Hematopoietic multipotent progenitor cell treated with erythropoietin and hydrocortisone succinate and interleukin-3 and kit ligand, for 17 days (in vitro differentiated cells): Measurements from ENCODE around the gene C1orf105.

Experiments used
- DNase-seq: peaks from one replicate; pipeline ENCODE4 v3.0.0-alpha.2; 2015; ENCODE audit warnings: low spot score

Gene C1orf105

DNA sequence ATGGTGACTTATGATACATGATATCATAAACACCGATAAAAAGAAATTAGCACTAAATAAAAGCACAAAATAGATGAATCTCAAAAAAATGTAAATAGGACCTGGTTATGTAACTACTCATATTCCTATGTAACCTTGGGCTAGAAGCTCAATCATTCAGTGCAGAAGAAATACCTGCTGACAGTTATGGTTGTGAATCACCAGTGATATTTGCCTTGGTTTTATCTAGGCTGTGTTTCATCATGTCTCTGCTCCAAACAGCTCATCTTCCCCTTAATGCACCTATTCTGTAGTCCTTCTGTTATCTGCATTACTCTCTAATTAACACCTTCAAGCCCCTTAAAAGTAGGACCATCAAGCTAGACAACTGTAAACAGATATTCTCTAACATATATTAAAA lies 39.7 kb downstream of the C1orf105 start:
- DNase-seq: no peak

DNA sequence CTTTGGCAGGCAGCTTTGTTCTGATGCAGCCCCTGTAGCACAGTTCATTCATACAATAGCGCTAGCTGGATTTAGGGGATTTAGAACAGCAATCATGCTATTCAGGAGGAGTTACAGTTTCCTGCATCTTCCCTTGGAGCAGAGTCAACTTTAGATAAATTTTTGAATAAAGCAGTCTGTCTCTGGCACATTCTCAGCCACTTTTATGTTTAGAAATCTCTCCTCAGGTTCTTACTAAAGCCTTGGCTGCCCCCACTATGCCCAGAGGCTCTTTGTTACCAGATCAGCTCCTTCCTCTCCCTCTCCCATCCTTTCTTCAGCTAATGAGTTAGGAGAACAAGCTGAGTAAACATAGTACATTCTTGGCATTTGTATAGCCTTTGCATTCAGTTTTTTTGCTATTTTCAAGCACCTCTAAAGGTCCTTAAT lies 40.4 kb downstream of the C1orf105 start:
- no peak for DNase-seq

DNA sequence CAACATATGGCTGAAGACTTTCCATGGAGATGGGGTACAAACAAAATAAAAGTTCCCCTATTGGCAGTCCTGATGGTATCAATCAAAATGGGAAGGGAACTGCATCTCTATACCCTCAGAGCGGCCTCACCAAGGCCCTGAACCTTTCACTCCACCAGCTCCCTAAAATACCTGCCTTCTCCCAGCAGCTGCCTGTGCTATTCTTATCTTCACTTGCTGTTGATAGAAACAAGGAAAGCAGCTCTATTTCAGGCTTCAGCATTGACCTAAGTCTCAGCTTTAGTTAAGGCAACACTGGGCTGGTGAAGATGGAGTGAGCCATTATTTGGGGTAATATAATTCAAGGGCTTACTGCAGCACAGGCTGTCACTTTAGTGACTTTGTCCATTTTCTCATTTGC lies 45.1 kb downstream of the C1orf105 start:
- no peak for DNase-seq

DNA sequence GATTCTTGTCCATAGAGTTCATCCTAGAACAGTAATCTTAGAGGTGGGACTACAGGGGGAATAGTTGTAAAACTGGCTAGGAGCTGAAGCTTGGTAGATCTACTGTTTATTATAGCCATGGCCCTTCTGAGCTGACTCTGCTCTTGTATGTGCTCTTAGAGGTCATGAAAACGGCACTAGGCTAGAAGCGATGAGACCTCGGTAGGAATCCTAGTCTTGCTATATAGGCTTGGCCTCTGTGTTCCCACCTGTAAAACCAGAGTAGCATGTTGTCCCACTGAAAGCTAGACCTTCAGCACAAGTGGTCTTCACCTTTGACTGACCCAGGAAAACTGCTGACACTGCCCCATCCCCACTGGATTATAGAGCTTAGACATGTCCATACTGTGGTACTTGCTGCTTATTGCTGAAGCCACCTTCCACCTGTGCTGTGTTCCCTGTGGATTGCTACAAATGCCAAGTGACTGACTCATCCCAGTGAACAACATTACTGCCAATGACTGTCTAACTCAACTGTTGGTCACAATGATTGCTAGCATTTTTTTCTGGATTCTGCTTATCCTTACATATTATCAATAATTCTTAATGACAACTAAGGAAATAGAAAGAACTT lies 46.4 kb downstream of the C1orf105 start:
- DNase-seq: no peak

DNA sequence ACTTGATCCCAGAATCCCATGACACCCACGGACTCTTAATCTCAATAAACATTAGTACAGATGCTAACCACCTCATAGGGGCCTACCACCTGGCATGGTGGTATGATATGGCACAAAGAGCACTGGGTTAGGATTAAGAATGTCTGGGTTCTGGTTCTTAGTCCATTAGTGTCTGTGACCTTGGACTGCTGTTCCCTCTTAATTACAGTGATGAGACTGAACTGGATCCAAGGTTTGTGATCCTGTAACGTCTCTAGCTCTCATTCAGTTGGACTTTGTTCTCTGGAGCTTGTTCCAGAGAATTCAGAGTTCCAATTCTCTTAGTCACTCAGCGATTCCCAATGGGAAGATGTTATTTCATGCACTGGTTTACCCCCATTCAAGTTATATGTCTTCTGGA lies 47.0 kb downstream of the C1orf105 start:
- DNase-seq: no peak

DNA sequence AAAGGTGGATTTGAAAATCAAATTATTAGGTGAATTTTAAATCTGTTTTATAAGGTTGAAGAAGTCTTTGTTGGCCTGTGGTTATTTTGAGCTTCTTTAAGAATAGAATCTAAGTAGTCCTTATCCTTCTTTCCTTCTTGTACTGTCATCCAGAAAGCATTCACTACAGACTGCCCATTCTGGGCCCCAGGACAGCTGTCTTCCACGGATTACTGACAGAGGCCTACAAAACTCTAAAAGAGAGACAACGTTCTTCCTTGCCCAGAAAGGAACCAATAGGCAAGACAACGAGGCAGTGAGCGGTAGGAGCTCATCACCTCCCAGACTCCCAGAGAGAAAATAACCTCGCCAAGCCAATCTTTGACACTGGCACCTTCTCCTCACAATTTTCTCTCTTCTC lies 47.8 kb downstream of the C1orf105 start:
- DNase-seq: no peak

DNA sequence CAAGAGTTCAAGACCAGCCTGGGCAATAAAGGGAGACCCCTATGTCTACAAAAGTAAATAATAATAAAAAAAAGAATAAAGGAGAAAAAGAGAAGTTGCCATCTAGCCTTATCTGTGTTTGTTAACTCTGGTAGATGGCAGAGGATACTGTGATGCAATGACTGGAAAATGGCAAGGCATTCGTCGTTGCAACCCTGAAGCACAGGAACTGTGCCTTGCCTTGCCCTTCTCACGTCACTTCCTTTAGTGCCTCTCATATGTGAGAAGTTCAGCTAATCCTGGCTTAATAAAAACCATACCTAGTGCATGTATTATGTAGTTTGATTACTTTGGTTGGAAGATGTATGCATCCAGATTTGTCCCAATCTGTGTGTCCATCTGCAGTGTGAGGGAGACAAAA lies 49.2 kb downstream of the C1orf105 start:
- DNase-seq: no peak

DNA sequence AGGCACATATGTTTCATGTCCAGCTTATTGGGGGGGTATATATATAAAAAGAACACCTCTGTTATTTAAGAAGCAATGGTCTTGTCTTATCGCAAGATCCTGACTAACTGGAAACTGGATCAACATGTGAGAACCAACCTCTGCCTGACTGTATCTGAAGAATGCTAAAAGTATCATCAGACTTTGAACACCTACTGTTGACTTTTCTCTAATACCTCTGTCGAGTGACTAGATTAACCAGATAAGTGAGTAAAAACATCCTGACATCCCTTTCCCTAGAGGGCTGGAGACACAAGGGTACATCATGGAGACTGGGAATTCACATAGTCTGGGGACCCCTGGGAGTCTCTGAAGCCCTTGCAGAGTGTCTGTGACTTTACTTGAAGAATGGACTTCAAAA lies 49.7 kb downstream of the C1orf105 start:
- no peak for DNase-seq

DNA sequence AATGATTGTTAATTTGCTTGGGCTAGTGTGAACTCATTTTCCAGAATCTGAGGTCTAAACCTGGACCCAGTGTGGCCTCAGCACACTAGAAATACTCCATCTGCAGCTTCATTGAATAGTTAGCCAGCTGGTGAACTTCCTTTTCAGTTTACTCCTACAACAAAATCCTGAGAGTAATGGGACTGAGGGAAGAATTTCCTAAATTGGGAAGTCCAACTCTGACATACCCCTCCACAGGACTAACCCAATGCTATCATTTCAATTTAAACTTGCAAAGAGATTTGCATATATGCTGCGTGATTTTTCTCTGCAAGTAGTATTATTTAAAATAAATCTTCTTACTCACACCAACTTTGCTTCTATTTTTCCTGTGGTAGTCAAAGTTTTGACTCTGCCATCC lies 51.2 kb downstream of the C1orf105 start:
- DNase-seq: no peak

DNA sequence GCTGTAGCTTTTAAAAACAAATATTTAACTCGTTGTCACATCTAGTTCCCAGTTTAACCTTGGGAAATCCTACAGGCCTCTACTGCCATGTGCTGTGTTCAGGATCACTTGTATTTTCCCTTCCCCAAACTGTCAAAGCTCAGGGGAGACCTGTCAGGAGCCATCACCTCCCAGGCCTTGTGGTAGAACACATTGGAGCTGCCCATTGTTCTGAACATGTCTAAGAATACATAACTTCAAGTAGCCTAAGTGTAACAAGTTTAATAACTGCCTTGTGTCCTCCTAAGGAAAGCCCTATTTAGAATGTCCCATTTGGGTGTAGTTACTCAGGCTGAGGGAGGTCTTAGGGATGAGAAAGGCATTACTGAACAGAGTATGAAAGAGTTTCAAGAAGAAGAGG lies 52.0 kb downstream of the C1orf105 start:
- no peak for DNase-seq

DNA sequence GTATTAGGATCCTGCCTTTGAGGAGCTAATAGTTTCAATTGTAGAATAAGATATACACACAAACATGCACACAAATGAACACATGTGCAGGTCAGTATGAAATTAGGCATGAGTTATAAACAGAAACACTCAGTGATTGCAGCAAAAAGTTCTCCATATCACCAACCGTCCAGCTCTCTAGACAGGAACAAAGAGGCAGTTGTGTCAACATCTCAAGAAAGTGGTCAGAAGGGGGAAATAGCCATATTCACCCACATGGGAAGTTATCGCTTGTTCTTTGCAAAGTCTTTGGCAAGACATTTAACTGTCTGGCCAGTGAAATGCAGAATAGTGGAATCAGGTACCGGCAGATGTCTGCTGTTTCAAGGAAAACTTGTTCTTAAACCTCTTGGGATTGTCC lies 52.8 kb downstream of the C1orf105 start:
- DNase-seq: no peak

DNA sequence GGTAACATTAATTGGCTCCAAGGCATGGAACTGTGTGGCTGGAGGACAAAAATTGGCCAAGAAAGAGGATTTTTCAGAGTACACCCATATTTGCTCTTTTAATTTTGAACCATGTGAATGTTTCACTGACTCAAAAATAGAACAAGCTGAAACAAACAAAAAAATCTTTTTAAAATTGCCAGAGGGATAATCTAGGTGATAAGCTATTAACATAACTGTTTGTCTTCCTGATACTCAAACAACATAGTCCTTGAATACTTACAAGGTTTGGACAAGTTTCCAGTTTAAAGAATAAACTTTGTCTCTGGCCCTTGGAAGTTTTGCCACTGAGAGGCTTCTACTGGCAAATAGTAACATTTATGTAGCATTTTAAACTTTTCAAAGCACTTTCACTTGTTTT lies 53.4 kb downstream of the C1orf105 start:
- no peak for DNase-seq

DNA sequence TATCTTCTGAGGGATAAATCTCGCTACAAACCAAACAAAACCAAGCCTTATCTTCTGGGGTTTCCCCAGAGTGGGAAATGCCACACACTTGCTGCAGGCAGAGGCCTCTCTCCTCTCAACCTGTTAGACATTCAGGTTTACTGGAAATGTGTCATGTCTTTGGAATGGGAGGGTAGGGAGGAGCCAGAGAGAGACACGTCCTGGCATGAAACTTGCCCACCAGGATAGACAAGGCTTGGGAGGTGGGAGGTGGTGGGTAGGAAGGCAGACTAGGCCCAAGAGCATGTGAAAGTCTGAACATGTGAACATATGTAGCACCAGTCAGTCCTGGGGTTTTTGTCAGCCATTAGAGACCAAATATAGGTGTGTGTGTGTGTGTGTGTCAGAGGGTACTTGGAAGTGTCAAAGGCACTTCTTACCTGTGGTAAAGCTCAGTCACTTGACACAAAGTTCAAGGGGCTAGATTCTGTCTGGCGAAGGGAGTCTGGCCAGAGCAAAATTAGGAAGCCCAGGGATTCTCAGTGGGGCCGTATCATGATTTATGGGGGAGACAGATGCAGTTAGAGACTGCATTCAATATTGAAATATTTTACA lies 55.8 kb downstream of the C1orf105 start:
- no peak for DNase-seq

DNA sequence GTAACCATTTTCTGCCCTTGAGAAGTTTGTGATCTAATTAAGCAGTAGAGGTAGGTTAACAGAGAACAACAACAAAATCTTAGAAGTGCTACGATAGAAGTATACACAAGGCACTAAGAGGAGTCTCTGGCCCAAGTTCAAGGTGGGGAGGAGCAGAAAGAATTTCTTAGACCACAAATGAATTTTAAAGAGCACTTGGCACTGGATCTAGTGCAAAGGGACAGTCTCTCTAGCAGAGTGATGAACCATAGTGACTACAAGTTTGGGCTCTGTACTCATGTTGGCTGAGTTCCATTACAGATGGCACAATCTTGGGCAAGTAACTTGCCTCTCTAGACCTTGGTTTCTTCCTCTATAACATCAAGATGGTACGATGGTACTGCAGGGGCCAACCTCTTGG lies 56.7 kb downstream of the C1orf105 start:
- no peak for DNase-seq

DNA sequence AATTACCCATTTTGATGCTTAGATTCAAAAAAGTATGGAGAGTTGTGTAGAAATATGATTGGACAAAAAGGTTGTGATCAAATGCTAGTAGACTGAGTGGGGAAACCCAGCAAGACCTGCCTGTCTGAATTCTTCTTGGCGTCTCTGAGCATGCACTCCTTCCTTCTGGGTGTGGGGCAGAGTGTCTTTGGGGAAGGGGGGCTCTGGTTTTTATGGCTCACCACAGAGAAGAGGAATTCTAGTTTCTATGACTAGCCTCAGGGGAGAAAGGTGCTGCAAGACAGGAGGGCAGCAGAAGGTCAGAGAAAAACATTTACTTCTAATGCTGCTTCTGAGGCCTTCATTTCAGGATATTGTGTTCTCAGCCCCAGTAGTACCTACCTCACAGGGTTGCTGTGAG lies 57.3 kb downstream of the C1orf105 start:
- no peak for DNase-seq

DNA sequence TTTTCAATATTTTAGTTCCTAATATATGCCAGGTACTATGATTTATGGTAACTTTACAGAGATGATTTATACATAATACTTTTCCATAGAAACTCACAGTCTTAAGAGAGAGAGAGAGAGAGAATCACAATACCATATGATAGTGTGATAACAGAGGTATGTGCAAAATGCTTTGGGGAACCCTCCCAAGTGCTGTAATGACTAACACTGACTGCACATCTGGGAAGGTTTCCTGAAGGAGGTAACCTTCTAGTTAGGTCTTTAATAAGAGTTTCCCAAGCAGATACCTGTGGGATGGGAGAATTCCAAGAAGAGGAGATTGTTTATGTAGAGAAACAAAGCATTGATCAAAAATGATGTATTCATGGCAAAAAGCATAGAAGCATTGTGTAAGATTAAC lies 58.0 kb downstream of the C1orf105 start:
- no peak for DNase-seq

DNA sequence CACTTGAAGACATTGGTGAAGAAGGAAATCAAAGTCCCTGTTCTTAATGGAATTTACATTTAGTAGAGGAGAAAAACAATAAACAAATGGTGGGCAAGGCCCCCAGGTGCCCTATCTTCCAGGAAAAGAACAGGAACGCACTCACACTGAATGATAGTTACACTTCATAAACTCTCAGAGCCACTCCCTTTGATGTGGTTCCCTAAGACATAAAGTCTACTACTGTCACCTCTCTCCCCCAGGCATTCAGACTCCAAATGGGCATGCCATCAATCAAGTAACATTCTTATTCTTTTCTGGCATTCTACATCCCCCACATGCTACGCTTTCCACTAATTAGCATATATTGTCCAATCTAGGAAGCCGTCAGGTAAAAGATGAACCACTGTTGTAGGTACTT lies 59.9 kb downstream of the C1orf105 start:
- no peak for DNase-seq

DNA sequence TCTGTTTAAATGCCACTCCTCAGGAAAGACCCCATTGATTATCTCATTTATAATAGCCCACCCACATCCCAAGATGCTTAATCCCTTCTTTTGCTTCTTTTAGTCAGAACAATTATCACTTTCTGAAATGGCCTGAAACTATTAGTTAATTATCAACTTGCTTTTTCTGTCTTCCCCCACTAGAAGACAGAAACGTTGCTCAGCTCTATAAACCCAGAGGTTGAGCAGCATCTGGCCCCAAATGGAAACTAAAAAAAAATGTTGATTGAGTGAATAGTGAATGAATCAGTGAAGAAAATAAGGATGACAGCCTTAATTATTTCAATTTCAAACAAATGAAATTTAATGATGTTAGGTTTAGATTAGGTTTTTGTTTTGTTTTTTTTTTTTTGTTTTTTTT lies 61.6 kb downstream of the C1orf105 start:
- DNase-seq: no peak

DNA sequence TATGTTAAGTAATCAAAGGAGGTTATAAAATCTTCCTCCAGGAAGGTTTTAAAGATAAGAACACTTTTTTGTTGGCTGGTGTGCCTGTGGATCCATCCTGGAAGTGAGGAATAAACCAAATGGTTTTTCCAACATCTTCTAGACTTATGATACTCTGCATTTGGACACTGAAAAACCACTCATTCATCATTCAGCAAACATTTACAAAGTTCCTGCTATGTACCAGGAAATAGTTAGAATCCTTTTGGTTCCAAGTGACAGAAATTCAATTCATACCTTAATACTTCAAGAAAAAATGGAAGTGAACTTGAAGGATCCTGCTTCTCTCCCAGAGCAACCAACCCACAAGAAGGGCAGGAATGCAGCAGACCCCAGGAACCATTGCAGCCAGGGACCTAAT lies 63.0 kb downstream of the C1orf105 start:
- DNase-seq: no peak

DNA sequence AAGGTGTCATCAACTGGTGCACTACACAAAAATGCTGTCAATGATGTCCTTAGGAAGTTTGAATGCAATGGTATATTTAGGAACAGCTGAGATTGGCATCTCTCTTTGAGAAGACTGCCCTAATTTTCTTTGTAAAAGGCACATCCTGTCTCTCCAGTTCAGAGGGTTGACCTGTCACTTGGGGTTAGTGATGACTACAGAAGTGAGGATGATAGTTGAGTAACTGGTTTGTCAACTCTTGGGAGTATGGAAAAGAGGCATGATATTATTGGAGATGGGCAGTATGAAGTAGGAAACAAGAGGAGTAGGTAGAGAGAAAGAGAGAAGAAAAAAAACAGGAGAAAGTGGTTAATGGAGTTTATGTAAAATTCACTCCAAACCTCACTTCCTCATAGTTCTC lies 63.8 kb downstream of the C1orf105 start:
- no peak for DNase-seq

DNA sequence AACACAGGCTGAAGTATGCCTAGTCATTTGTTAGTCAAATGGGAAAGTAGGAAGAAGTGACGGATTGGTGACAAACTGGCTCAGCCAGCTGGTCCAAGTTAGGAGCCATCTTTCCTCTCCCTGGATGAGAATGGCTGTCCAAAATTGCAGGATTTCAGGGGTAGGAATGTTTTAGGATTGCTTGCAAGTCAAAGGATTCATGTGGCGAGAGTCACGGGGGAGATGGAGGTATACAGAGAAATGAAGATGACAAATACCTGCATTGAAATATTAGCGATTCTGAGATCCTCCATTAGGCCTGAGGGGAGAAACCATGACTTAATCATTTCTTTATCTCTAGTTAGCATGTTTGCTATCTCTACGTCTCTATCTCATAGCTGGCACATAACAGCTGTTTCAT lies 65.1 kb downstream of the C1orf105 start:
- DNase-seq: no peak

DNA sequence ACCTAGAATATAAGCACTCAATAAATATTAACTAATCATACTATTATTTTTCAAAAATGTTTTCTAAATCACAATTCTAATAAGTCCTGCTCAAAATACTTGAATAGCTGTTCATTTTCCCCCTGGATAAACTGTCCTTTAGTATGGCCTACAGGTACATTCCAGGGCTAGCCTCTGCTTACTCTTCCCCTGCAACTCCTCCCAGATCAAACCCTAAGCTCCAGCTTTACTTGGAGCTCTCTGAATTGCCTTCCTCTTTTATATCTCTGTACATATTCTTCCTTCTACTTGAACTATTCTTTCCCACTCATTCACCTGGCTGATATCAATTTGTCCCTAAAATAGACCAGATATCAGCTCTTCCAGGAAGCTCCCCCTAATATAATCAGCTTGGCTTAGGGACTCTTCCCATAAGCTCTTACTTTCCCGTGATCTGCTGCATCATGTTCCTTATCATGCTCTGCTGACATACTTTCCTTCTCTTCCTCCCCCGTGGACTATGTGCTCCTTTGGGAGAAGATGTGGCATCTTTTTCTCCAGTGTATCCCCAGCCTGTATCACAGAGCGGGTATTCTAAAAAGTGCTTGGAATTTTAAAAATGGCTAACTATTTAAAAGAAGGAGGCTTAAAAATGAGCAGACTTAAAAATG lies 66.4 kb downstream of the C1orf105 start:
- peak; percentile 25 for DNase-seq

DNA sequence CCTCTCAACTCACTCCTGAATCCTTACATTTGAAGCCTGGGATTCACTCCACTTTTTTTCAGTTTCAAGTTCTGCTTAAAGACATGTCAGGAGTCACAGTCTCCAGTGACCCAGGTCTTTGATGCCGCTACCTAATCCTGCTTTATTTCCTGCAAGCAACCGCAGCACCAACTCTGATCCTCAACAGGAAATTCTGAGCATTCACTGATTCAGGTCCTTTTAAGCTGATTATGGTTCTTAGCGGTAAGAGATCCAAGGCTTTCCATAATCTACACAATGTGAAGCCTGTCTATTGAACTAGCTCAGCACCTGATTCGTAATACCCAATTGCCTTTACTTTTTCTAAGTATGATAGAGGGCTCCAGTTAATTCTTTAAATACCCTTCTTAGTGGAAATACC lies 67.1 kb downstream of the C1orf105 start:
- DNase-seq: no peak

DNA sequence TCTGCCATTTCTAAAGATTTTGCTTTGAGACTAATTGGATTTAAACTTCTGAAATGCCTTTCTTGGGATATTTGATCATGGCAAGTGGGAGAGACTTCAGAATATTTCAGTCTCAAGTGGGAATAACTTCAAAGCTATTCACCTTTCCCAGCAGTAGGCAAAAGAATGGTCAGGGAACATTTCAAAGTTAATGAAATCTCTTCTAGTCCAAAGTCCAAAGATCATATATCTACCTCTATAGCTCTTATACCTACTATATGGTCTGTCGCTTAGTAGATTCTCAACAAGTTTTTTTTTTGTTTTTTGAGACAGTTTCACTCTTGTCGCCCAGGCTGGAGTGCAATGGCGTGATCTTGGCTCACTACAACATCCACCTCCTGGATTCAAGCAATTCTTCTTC lies 67.9 kb downstream of the C1orf105 start:
- DNase-seq: no peak
